Measurements from ENCODE around the gene HEATR9. TPM values are rescaled to one million over a fixed set of nuclear protein-coding genes. Genes with fewer than 3 reads are reported as not detected.

Gene HEATR9
- total and polyA plus RNA-seq, 2 donors (not counting 1 experiment from before 2014, with no cell fraction given) = 0.06 TPM; not detected in 1

- intact Hi-C loops (cut with micrococcal nuclease) = no loop called here
- WGBS (ENCODE audit: insufficient coverage) = no CpG with 5 or more reads among the region's 2 CpGs
- POLR2A ChIA-PET = no interaction called here
Observed at GRCh38 chr17:35843698-35844097, 25.0 kb downstream of the HEATR9 start.

GRCh38 chr17:35842239-35842638 is 26.5 kb downstream of the HEATR9 start:
- intact Hi-C loops (cut with micrococcal nuclease) = no loop called here
- no peak overlapping the region for H2AFZ ChIP-seq (ENCODE audit: insufficient read depth, low read depth, low read length, poor library complexity, severe bottlenecking)
- H3K79me2 ChIP-seq (ENCODE audit: control insufficient read depth, insufficient read depth, low read length) = no peaks in the 10 kb centered on the region
- DNase-seq = no peak
- H3K36me3 ChIP-seq (replicated peaks in 1 of 2; ENCODE audit: control extremely low read depth in 1 of 2, control insufficient read depth in 1 of 2, extremely low read depth in 1 of 2, insufficient read depth in 2 of 2, low read length in 1 of 2) = peaks cover 10 to 84% of the 10 kb centered on the region in 2 experiments
- ChIA-PET CTCF (interaction anchor here (1.8 kb wide), 1 partner anchor 8 kb away, joined by 5 read pairs; no protein-coding TSS in a partner anchor), POLR2A (interaction anchor here (0.6 kb wide), 1 partner anchor 22 kb away, joined by 3 read pairs; no protein-coding TSS in a partner anchor)
- ATAC-seq (ENCODE audit: low read depth) = no peak
- peaks cover 19% of the 10 kb centered on the region for H4K20me1 ChIP-seq (ENCODE audit: control insufficient read depth, insufficient read depth, low read length, poor library complexity, severe bottlenecking)
- TF ChIP-seq CTCF (IDR thresholded peaks at IDR 0.05) (no peak), EZH2 (IDR thresholded peaks at IDR 0.05; ENCODE audit: borderline replicate concordance, insufficient read depth, low read depth, low read length, poor library complexity, severe bottlenecking) (no peak)
- no peak overlapping the region for H3K4me2 ChIP-seq (replicated peaks; ENCODE audit: low read depth, low read length, poor library complexity, severe bottlenecking)
- Mint-ChIP-seq H3K9me3 (ENCODE audit: insufficient read depth) (no peaks in the 10 kb centered on the region), H3K4me1 (no peaks in the 10 kb centered on the region), H3K4me3 (no peak overlapping the region), H3K27me3 (no peaks in the 10 kb centered on the region), H3K27ac (no peak overlapping the region)
- 100% methylated on average over 4 of the region's 5 CpGs for WGBS (ENCODE audit: insufficient coverage)
- H3K9ac ChIP-seq (ENCODE audit: low read length) = no peak overlapping the region
- H3K9me3 ChIP-seq (ENCODE audit: control extremely low read depth in 1 of 3, control insufficient read depth in 2 of 3, insufficient read depth in 1 of 3, low read length in 2 of 3) = no peaks in the 10 kb centered on the region
- H3K4me3 ChIP-seq (ENCODE audit: control extremely low read depth in 1 of 5, extremely low read depth in 1 of 5, insufficient read depth in 1 of 5, low read depth in 2 of 5, low read length in 4 of 5) = no peak overlapping the region
- H3K27ac ChIP-seq (ENCODE audit: low read length in 2 of 2) = no peak overlapping the region
- H3K27me3 ChIP-seq (replicated peaks in 1 of 4; ENCODE audit: control extremely low read depth in 1 of 4, control insufficient read depth in 3 of 4, insufficient read depth in 4 of 4, low read length in 3 of 4) = no peaks in the 10 kb centered on the region
- no peaks in the 10 kb centered on the region for H3K4me1 ChIP-seq (ENCODE audit: control insufficient read depth in 2 of 2, insufficient read depth in 2 of 2, low read length in 2 of 2)

More at GRCh38 chr17:35843698-35844097, 25.0 kb downstream of the HEATR9 start:
- Histone ChIP-seq H3K4me2 (replicated peaks; ENCODE audit: low read depth, low read length, poor library complexity, severe bottlenecking) (no peak overlapping the region), H3K9me3 (ENCODE audit: control extremely low read depth in 1 of 3, control insufficient read depth in 2 of 3, insufficient read depth in 1 of 3, low read length in 2 of 3) (no peaks in the 10 kb centered on the region), H3K4me1 (ENCODE audit: control insufficient read depth in 2 of 2, insufficient read depth in 2 of 2, low read length in 2 of 2) (no peaks in the 10 kb centered on the region), H3K9ac (ENCODE audit: low read length) (no peak overlapping the region), H4K20me1 (ENCODE audit: control insufficient read depth, insufficient read depth, low read length, poor library complexity, severe bottlenecking) (peaks cover 19% of the 10 kb centered on the region), H3K4me3 (ENCODE audit: control extremely low read depth in 1 of 5, extremely low read depth in 1 of 5, insufficient read depth in 1 of 5, low read depth in 2 of 5, low read length in 4 of 5) (no peak overlapping the region), H3K27ac (ENCODE audit: low read length in 2 of 2) (no peak overlapping the region), H3K79me2 (ENCODE audit: control insufficient read depth, insufficient read depth, low read length) (no peaks in the 10 kb centered on the region), H3K36me3 (replicated peaks in 1 of 2; ENCODE audit: control extremely low read depth in 1 of 2, control insufficient read depth in 1 of 2, extremely low read depth in 1 of 2, insufficient read depth in 2 of 2, low read length in 1 of 2) (peaks cover 2 to 80% of the 10 kb centered on the region in 2 experiments), H2AFZ (ENCODE audit: insufficient read depth, low read depth, low read length, poor library complexity, severe bottlenecking) (no peak overlapping the region), H3K27me3 (replicated peaks in 1 of 4; ENCODE audit: control extremely low read depth in 1 of 4, control insufficient read depth in 3 of 4, insufficient read depth in 4 of 4, low read length in 3 of 4) (no peaks in the 10 kb centered on the region)
- no peaks in the 10 kb centered on the region for H3K9me3 Mint-ChIP-seq (ENCODE audit: insufficient read depth)
- CTCF ChIA-PET = no interaction called here
- TF ChIP-seq CTCF (IDR thresholded peaks at IDR 0.05) (no peak), EZH2 (IDR thresholded peaks at IDR 0.05; ENCODE audit: borderline replicate concordance, insufficient read depth, low read depth, low read length, poor library complexity, severe bottlenecking) (no peak)
- DNase-seq (no peak), ATAC-seq (ENCODE audit: low read depth) (no peak)
- no peak overlapping the region for H3K4me3 Mint-ChIP-seq
- no peaks in the 10 kb centered on the region for H3K27me3 Mint-ChIP-seq
- no peaks in the 10 kb centered on the region for H3K4me1 Mint-ChIP-seq
- no peak overlapping the region for H3K27ac Mint-ChIP-seq
